Osteocyte (in vitro differentiated cells): ENCODE results near the gene ALG12. TPM values are rescaled to one million over a fixed set of nuclear protein-coding genes. Genes with fewer than 3 reads are reported as not detected.

Experiments
- DNase-seq: peaks from one replicate; pipeline ENCODE4 v3.0.0; 2021; ENCODE audit warnings: mixed read lengths; ENCODE audit not compliant: unreplicated experiment; ENCODE audit errors: extremely low spot score
- H3K27ac Mint-ChIP-seq: one replicate; pipeline ENCODE4 v1.8.0; 2021; ENCODE audit warnings: mild to moderate bottlenecking, mixed read lengths; ENCODE audit not compliant: unreplicated experiment
- H3K27me3 Mint-ChIP-seq: one replicate; pipeline ENCODE4 v1.8.0; 2021; ENCODE audit warnings: mixed read lengths; ENCODE audit not compliant: unreplicated experiment
- H3K36me3 Mint-ChIP-seq: one replicate; pipeline ENCODE4 v1.8.0; 2021; ENCODE audit warnings: mixed read lengths; ENCODE audit not compliant: unreplicated experiment
- H3K4me1 Mint-ChIP-seq: one replicate; pipeline ENCODE4 v1.8.0; 2021; ENCODE audit warnings: mixed read lengths; ENCODE audit not compliant: unreplicated experiment
- H3K4me3 Mint-ChIP-seq: one replicate; pipeline ENCODE4 v1.8.0; 2021; ENCODE audit warnings: mild to moderate bottlenecking, moderate library complexity, mixed read lengths; ENCODE audit not compliant: unreplicated experiment
- H3K9me3 Mint-ChIP-seq: one replicate; pipeline ENCODE4 v1.8.0; 2021; ENCODE audit warnings: mixed read lengths; ENCODE audit not compliant: unreplicated experiment
- CTCF ChIP-seq: fragments of 200-600 bp; sonication (generic); IDR thresholded peaks from 2 replicates; pipeline ENCODE4 v1.5.0; 2021; ENCODE audit warnings: antibody characterized with exemption, mild to moderate bottlenecking, moderate library complexity
- total RNA-seq: library from RNA; stranded (reverse); gene quantifications from 2 replicates; pipeline ENCODE4 v1.2.1, GENCODE V29; 2021

Gene ALG12
- total RNA-seq, 1 donor from 2014 or later, result 27.1 TPM

DNA sequence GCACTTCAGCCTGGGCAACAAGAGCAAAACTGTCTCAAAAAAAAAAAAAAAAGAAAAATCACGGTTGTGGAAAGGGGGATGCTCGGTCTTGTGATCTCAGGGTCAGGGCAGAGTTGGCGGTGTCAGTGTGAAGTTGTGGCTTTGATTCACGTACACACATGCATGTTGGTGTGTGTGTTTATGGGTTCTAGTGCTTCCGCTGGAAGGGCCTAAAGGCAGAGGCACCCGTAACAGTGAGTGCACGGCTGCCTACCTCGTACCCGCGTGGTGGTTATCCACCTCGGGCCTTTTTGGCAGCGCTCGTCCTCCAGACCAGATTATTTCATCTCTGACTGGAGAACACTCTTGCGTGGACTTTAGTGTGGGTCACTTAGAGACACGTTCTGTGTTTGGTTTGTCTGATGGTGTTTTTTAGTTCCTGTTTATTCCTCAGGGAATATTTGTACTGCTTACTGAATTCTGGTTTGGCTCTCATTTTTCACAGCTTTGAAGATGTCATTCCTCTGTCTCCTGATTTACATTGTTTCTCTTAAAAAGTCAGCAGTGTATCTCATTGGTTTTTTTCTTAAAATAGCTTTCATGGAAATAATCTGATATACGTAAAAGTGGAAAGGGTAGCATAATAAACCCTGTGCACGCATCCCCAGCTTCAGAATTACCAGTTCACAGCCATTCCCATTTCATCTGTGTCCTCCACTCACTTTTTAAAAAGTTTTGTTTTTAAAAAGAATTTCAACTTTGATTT is 49.0 kb downstream of the ALG12 start:
- peaks cover 47% of the 10 kb centered on the region for H3K36me3 Mint-ChIP-seq
- H3K4me1 Mint-ChIP-seq, result no peaks in the 10 kb centered on the region
- DNase-seq, result no peak
- H3K27ac Mint-ChIP-seq, result no peak overlapping the region
- no peaks in the 10 kb centered on the region for H3K27me3 Mint-ChIP-seq
- H3K9me3 Mint-ChIP-seq, result peaks cover 37% of the 10 kb centered on the region
- no peak overlapping the region for H3K4me3 Mint-ChIP-seq
- TF ChIP-seq CTCF, result no peak

DNA sequence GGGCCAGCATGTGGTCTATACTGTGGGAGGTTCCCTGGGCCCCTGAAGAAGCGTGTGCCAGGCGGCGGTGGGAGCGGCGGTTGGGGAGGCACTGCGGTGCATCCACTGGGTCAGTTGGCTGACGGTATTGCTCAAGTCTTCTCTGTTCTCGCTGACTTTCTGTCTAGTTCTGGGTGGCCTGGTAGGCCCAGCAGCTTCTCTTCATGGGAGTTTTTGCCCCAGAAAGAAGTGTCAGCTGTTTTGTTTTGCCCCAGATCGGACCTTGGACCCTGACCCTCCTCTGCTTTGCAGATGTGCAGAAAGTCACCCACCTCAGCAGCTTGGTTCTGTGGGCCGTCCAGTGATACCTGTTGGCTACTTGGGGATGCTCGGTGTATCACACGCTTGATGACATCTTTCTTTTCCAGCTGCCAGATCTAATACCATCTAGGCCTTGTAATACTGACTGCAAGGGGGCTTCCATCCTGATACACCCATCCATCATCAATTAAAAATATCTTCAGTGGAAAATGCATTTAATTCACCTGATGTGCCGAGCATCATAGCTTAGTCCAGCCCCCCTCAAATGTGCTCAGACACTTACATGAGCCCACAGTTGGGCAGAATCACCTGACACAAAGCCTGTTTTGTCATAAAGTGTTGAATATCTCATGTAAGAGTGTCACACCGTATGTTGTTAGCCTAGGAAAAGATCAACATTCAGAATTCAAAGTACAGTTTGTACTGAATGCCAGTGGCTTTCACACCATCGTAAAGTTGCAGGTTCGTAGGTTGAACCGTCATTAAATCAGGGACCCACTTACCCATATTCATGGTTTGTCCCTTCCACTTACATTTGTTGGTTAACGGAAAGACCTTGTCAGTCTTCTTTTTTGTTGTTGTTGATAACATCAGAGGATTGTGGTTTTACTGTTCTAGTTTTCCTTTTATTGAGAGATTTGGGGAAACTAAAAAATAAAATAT is 50.7 kb downstream of the ALG12 start:
- H3K36me3 Mint-ChIP-seq, result peaks cover 47% of the 10 kb centered on the region
- no peaks in the 10 kb centered on the region for H3K4me1 Mint-ChIP-seq
- no peaks in the 10 kb centered on the region for H3K27me3 Mint-ChIP-seq
- no peak for TF ChIP-seq CTCF
- no peak overlapping the region for H3K4me3 Mint-ChIP-seq
- no peak overlapping the region for H3K27ac Mint-ChIP-seq
- H3K9me3 Mint-ChIP-seq, result peaks cover 37% of the 10 kb centered on the region
- DNase-seq, result no peak

DNA sequence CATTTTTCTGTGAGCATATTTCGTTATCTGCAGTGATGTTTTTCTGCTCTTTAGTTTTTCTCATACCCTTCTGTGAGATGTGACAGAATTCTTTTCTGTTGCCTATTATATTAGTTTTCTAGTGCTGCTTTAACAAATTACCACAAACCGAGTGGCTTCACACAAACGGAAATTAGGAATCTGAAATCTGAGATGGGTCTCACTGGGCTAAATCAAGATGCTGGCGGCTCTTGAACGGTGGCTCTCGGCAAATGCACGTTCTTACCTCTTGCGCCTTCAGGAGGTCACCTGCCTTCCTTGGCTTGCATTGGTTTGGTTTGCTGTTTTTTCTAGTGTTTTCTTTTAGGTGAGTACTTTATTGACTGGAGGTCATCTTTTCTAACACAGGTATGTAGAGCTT is 51.6 kb downstream of the ALG12 start:
- Mint-ChIP-seq H3K27ac (no peak overlapping the region), H3K4me3 (no peak overlapping the region), H3K9me3 (peaks cover 37% of the 10 kb centered on the region), H3K36me3 (peaks cover 43% of the 10 kb centered on the region), H3K4me1 (no peaks in the 10 kb centered on the region), H3K27me3 (no peaks in the 10 kb centered on the region)
- DNase-seq, result no peak
- no peak for TF ChIP-seq CTCF

- H3K36me3 Mint-ChIP-seq, result peaks cover 43% of the 10 kb centered on the region
- no peak for TF ChIP-seq CTCF
- no peak overlapping the region for H3K27ac Mint-ChIP-seq
Observed at GRCh38 chr22:49866134-49866533, 52.1 kb downstream of the ALG12 start.

DNA sequence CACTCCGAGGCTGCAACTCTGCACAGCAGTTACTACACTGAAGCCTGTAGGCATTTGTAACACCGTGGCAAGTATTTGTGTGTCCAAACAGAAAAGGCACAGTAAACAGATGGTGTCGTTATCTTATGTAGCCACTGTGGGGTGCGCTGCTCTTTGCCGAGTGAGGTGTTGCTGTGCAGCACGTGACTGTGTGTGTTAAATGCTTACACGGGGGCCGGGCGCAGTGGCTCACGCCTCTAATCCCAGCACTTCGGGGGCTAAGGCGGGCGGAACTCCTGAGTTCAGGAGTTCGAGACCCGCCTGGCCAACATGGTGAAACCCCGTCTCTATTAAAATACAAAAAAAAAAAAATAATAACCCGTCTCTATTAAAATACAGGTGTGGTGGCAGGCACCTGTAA is 53.1 kb downstream of the ALG12 start:
- Mint-ChIP-seq H3K27ac (no peak overlapping the region), H3K27me3 (no peaks in the 10 kb centered on the region), H3K36me3 (peaks cover 38% of the 10 kb centered on the region), H3K4me3 (no peak overlapping the region), H3K9me3 (peaks cover 32% of the 10 kb centered on the region), H3K4me1 (no peaks in the 10 kb centered on the region)
- no peak for DNase-seq
- TF ChIP-seq CTCF, result no peak

More at GRCh38 chr22:49866134-49866533, 52.1 kb downstream of the ALG12 start:
- no peaks in the 10 kb centered on the region for H3K27me3 Mint-ChIP-seq
- H3K4me1 Mint-ChIP-seq, result no peaks in the 10 kb centered on the region
- H3K4me3 Mint-ChIP-seq, result no peak overlapping the region
- H3K9me3 Mint-ChIP-seq, result peaks cover 37% of the 10 kb centered on the region
- DNase-seq, result no peak
